OCI-LY7 (cell line): ENCODE measurements around the gene ACTR6. TPM values are rescaled to one million over a fixed set of nuclear protein-coding genes. Genes with fewer than 3 reads are reported as not detected.

Source experiments
- BruUV-seq: library from RNA; stranded (reverse); fragments of 400-500 nt; replicated peaks from 2 replicates; lab custom pipeline; 2021; lab: Mats Ljungman, UMichigan
- CTCF ChIA-PET: fragments of 300-600 bp; sonication (Branson Sonifier 250); formaldehyde crosslinking; loops from one replicate; lab custom pipeline; 2022; ENCODE audit warnings: antibody characterized with exemption; ENCODE audit not compliant: unreplicated experiment; lab: Charles Lee
- POLR2A ChIA-PET: fragments of 300-600 bp; sonication (Branson Sonifier 250); formaldehyde crosslinking; loops from one replicate; lab custom pipeline; 2022; ENCODE audit warnings: antibody characterized with exemption; lab: Charles Lee
- DNase-seq: peaks from one replicate; pipeline ENCODE4 v3.0.0-alpha.2; 2015; ENCODE audit warnings: low spot score
- H2AFZ ChIP-seq: fragments of 200-600 bp; sonication (generic), shearing (Covaris generic); 2 replicates; pipeline ENCODE4 v1.6.1; 2014; ENCODE audit warnings: mild to moderate bottlenecking, antibody characterized with exemption, low read length, moderate library complexity
- H3K27ac ChIP-seq: fragments of 200-600 bp; sonication (generic); 2 replicates; pipeline ENCODE4 v1.5.1; 2014; ENCODE audit warnings: mixed run types, low read depth, mild to moderate bottlenecking, moderate library complexity, low read length, inconsistent platforms; ENCODE audit not compliant: poor library complexity, severe bottlenecking
- H3K36me3 ChIP-seq: fragments of 200-600 bp; sonication (generic); 2 replicates; pipeline ENCODE4 v1.6.1; 2014; ENCODE audit warnings: mild to moderate bottlenecking, antibody characterized with exemption, low read length, moderate library complexity, mixed read lengths; ENCODE audit not compliant: insufficient read depth
- H3K4me1 ChIP-seq: fragments of 200-600 bp; sonication (generic); 2 replicates; pipeline ENCODE4 v1.5.1; 2014; ENCODE audit warnings: mild to moderate bottlenecking, low read length; ENCODE audit not compliant: insufficient read depth, poor library complexity, severe bottlenecking
- H3K4me2 ChIP-seq: fragments of 200-600 bp; sonication (generic); 2 replicates; pipeline ENCODE4 v1.6.1; 2014; ENCODE audit warnings: mild to moderate bottlenecking, low read length
- H3K4me3 ChIP-seq: fragments of 200-600 bp; sonication (generic); 2 replicates; pipeline ENCODE4 v1.5.1; 2014; ENCODE audit warnings: mild to moderate bottlenecking, low read depth, low read length; ENCODE audit not compliant: poor library complexity, severe bottlenecking
- H3K79me2 ChIP-seq: fragments of 200-600 bp; sonication (generic); 2 replicates; pipeline ENCODE4 v1.6.1; 2016; ENCODE audit warnings: low read depth, mild to moderate bottlenecking, low read length, moderate library complexity, mixed read lengths; ENCODE audit not compliant: insufficient read depth
- H3K9me2 ChIP-seq: fragments of 200-600 bp; sonication (generic); 2 replicates; pipeline ENCODE4 v1.6.1; 2016; ENCODE audit warnings: mild to moderate bottlenecking, low read length, mixed read lengths; ENCODE audit not compliant: insufficient read depth
- H3K9me3 ChIP-seq: fragments of 200-600 bp; sonication (generic); 2 replicates; pipeline ENCODE4 v1.6.1; 2014; ENCODE audit warnings: mild to moderate bottlenecking, mixed run types, low read length, mixed read lengths
- H4K20me1 ChIP-seq: fragments of 200-600 bp; sonication (generic); 2 replicates; pipeline ENCODE4 v1.6.1; 2014; ENCODE audit warnings: mild to moderate bottlenecking, antibody characterized with exemption, low read length, moderate library complexity, mixed read lengths; ENCODE audit not compliant: insufficient read depth
- EZH2phosphoT487 ChIP-seq: fragments of 200-600 bp; sonication (generic); IDR thresholded peaks from 2 replicates; pipeline ENCODE4 v1.6.1; 2018; ENCODE audit warnings: low read depth, borderline replicate concordance, mild to moderate bottlenecking, mixed run types, antibody characterized with exemption, low read length, moderate library complexity, mixed read lengths
- intact Hi-C: fragments of 100-400 bp; cut with micrococcal nuclease; formaldehyde crosslinking; loops from one replicate; pipeline ENCODE4 v1.10.0; 2022; ENCODE audit not compliant: unreplicated experiment
- total RNA-seq, 2 experiments: library from RNA; depleted of rRNA in 1 of 2; stranded (reverse); fragments of >200 nt in 1 of 2; shearing (Covaris generic) in 1 of 2; gene quantifications; 2 replicates each; pipeline ENCODE4 v1.2.3, GENCODE V29; 2014 to 2022
- TF ChIP-seq, protein P1 (sequence below): fragments of 200-600 bp; sonication (generic); conservative IDR thresholded peaks from 2 replicates; pipeline ENCODE4 v1.5.1; 2014; ENCODE audit warnings: mild to moderate bottlenecking, antibody characterized with exemption, low read length, moderate library complexity, mixed read lengths

ACTR6 gene
- total RNA-seq, 2 experiments from 2014 or later, result 22.2 to 37.6 TPM

- Histone ChIP-seq H3K9me2 (no peaks in the 10 kb centered on the region), H3K4me2 (no peak overlapping the region), H3K4me3 (no peak overlapping the region), H3K36me3 (peaks cover 3% of the 10 kb centered on the region; the same call in 1 of the 2 replicates), H2AFZ (no peak overlapping the region), H3K4me1 (no peaks in the 10 kb centered on the region), H3K79me2 (no peaks in the 10 kb centered on the region), H4K20me1 (no peaks in the 10 kb centered on the region), H3K27ac (no peak overlapping the region), H3K9me3 (no peaks in the 10 kb centered on the region)
- BruUV-seq, result no TSS peak
- ChIA-PET CTCF (no interaction called here), POLR2A (interaction anchor here (1.2 kb wide), 1 partner anchor 43 kb away, joined by 3 read pairs; no protein-coding TSS in a partner anchor)
- no peak for DNase-seq
- intact Hi-C loops, result no loop called here
- no peak for TF ChIP-seq EZH2phosphoT487
- TF ChIP-seq, protein P1, sequence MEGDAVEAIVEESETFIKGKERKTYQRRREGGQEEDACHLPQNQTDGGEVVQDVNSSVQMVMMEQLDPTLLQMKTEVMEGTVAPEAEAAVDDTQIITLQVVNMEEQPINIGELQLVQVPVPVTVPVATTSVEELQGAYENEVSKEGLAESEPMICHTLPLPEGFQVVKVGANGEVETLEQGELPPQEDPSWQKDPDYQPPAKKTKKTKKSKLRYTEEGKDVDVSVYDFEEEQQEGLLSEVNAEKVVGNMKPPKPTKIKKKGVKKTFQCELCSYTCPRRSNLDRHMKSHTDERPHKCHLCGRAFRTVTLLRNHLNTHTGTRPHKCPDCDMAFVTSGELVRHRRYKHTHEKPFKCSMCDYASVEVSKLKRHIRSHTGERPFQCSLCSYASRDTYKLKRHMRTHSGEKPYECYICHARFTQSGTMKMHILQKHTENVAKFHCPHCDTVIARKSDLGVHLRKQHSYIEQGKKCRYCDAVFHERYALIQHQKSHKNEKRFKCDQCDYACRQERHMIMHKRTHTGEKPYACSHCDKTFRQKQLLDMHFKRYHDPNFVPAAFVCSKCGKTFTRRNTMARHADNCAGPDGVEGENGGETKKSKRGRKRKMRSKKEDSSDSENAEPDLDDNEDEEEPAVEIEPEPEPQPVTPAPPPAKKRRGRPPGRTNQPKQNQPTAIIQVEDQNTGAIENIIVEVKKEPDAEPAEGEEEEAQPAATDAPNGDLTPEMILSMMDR, result no peak
Observed at GRCh38 chr12:100153131-100153530, 47.5 kb upstream of the ACTR6 start.

DNA sequence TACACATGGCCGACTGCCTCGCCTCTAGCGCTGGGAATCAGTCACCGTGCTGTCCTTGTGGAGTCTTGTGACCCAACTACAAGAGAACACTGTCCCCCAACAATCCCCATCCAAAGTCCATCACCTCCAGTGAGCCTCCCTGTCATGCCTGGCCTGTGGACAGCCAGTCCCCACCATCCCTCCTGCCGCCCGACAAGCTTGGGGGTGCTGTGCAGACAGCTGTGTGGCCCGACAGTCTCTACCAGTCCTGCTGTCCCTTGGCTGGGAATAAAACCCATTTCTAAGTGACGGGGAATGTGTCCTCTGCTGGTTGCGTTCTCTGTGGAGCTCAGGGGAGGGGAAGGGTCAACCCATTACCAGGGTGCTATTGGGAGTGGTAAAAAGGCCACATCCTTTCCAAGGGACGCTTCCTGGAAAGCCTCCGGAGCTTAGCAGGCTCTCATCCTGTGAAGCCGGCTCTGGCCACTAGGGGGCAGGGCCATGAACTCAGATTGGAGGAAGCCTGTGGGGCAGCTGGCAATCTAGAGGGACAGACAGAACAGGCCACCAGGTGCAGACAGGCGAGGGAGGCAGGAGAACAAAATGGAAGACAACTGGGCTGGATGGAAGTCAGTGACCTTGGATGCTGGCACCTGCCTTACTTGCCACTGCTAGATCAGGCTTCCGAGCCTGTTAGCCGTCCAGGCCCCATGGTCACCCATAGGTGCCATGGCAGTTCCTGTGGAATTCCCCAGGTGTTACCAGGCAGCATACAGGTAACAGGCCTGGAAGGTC is 46.0 kb upstream of the ACTR6 start:
- no TSS peak for BruUV-seq
- DNase-seq, result peak; percentile 63
- Histone ChIP-seq H3K79me2 (no peaks in the 10 kb centered on the region), H4K20me1 (no peaks in the 10 kb centered on the region), H3K36me3 (peaks cover 9% of the 10 kb centered on the region), H3K4me1 (no peaks in the 10 kb centered on the region), H2AFZ (no peak overlapping the region), H3K27ac (no peak overlapping the region), H3K9me2 (no peaks in the 10 kb centered on the region), H3K4me2 (no peak overlapping the region), H3K4me3 (no peak overlapping the region), H3K9me3 (no peaks in the 10 kb centered on the region)
- intact Hi-C loops, result no loop called here
- CTCF ChIA-PET, result interaction anchor here (0.7 kb wide), 1 partner anchor 17 kb away, joined by 3 read pairs; no protein-coding TSS in a partner anchor
- POLR2A ChIA-PET, result interaction anchor here (0.6 kb wide), 1 partner anchor 359 kb away, joined by 3 read pairs; no protein-coding TSS in a partner anchor
- TF ChIP-seq, protein P1, result peak; percentile 91
- TF ChIP-seq EZH2phosphoT487, result no peak
